B cell (primary cell): ENCODE measurements around the gene PMP22.

ENCODE experiments used
- CTCF ChIP-seq: fragments of 200-600 bp; IDR thresholded peaks from one replicate; pipeline ENCODE4 v1.8.0; 2022; ENCODE audit warnings: antibody characterized with exemption, mild to moderate bottlenecking
- EZH2 ChIP-seq: IDR thresholded peaks from 2 replicates; pipeline ENCODE4 v1.6.1; 2012; ENCODE audit warnings: borderline replicate concordance, low read depth, mild to moderate bottlenecking, moderate library complexity, low read length; ENCODE audit not compliant: insufficient read depth, poor library complexity, severe bottlenecking

- no peak for TF ChIP-seq CTCF
- no peak for TF ChIP-seq EZH2
These were observed 5.7 kb upstream of the PMP22 start for GRCh38 chr17:15270628-15271381.
